Measurements from ENCODE around the gene KCNN3. TPM values are rescaled to one million over a fixed set of nuclear protein-coding genes. Genes with fewer than 3 reads are reported as not detected.

Gene KCNN3
- total RNA-seq, 1 experiment from 2014 or later: 0.03 TPM

GRCh38 chr1:154716614-154717527 lies 153.2 kb downstream of the KCNN3 start:
- in situ Hi-C loops (cut with HindIII; ENCODE audit: low pct_unique_long_range_greater_than_20kb, low sequenced_read_pairs): no loop called here
- no peak for DNase-seq (ENCODE audit: low read depth, low spot score)

DNA sequence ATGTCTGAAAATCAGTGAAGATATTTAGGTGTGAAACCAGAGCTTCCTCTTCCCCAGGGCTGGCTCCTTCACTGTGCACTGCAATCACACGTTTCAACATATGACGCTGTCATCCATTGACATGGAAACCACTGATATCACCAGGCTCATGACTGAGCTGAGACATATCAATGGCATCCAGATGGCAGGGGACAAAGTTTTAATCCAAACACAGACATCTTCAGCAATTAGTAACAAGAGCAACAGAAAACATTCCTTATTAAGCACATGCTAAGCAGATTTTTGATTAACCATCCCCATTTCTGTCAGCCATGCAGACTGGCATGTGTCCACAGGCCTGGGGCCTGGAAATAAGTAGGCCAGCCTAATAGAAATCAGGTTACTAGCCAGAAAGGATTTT lies 154.1 kb downstream of the KCNN3 start:
- no peak for DNase-seq (ENCODE audit: low read depth, low spot score)
- in situ Hi-C loops (cut with HindIII; ENCODE audit: low pct_unique_long_range_greater_than_20kb, low sequenced_read_pairs): no loop called here

GRCh38 chr1:154715385-154715784 lies 154.7 kb downstream of the KCNN3 start:
- in situ Hi-C loops (cut with HindIII; ENCODE audit: low pct_unique_long_range_greater_than_20kb, low sequenced_read_pairs): no loop called here
- no peak for DNase-seq (ENCODE audit: low read depth, low spot score)

- peak; percentile 73 for DNase-seq (ENCODE audit: low read depth, low spot score)
- in situ Hi-C loops (cut with HindIII; ENCODE audit: low pct_unique_long_range_greater_than_20kb, low sequenced_read_pairs): no loop called here
These were observed 155.4 kb downstream of the KCNN3 start for GRCh38 chr1:154714638-154715037.

- in situ Hi-C loops (cut with HindIII; ENCODE audit: low pct_unique_long_range_greater_than_20kb, low sequenced_read_pairs): no loop called here
- no peak for DNase-seq (ENCODE audit: low read depth, low spot score)
These were observed 155.9 kb downstream of the KCNN3 start for GRCh38 chr1:154714052-154714623.

DNA sequence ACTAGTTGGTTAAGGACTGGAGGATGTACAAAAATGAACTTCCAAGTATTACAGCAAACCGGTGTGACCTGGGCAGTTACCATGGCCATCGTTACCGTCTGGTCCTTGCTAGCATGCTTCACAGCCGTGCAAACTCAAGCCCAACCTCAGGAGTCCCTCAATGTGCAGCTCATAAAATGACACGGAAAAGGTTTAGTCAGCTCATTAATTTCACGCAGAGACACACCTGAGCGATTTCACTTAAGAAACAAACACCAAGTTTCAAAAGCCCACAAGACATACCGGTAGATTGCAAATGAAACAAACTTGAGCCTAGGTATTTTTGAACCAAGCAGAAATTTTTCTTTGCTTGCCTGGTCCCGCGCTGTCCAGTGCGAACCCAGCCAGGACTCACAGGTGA lies 157.1 kb downstream of the KCNN3 start:
- no peak for DNase-seq (ENCODE audit: low read depth, low spot score)
- in situ Hi-C loops (cut with HindIII; ENCODE audit: low pct_unique_long_range_greater_than_20kb, low sequenced_read_pairs): no loop called here

DNA sequence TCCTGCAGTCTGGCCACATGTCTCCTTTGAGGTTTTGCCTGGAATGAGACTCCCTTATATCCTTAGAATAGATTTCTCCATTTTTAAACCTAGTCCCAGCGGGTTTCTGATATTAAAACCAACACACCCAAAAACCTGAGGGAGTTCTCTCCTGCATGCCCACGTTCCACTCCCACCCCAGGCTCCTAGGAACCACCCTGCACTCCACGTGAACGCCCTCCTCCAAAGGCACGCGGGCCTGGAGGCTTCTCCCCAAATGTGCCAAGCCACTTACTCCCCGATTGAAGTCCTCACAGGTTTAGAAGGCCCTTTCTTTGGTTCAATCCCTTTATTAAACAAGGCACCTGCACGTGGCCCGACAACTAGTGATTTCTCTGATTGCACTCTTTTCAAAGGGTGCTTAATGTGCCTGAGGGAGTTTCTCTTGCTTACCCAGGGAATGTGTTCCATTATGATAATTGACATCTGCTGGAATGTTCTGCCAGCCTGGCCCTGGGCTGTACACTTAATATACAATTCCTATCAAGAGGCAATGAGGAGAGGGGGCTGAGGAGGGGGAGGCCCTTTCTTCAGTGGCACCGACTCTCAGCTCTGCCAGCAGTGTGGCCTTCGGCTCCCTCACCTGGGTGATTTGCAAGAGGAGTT lies 157.8 kb downstream of the KCNN3 start:
- in situ Hi-C loops (cut with HindIII; ENCODE audit: low pct_unique_long_range_greater_than_20kb, low sequenced_read_pairs): no loop called here
- no peak for DNase-seq (ENCODE audit: low read depth, low spot score)

DNA sequence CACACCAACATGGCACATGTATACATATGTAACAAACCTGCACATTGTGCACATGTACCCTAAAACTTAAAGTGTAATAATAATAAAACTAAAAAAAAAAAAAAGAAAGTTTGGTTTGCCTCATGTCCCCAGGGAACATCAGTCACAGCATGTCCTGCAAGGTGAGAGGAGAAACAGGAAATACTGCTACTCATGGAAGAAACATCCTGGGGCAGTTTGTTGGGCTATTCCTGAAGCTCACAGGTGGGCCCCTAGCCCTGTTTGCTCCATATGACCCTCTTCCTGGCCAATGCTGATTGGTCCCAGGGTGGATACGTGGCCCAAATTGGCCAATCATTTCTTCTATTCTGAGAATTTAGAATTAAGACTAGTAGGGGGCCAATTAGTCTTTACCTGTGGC lies 158.7 kb downstream of the KCNN3 start:
- in situ Hi-C loops (cut with HindIII; ENCODE audit: low pct_unique_long_range_greater_than_20kb, low sequenced_read_pairs): no loop called here
- DNase-seq (ENCODE audit: low read depth, low spot score): no peak

DNA sequence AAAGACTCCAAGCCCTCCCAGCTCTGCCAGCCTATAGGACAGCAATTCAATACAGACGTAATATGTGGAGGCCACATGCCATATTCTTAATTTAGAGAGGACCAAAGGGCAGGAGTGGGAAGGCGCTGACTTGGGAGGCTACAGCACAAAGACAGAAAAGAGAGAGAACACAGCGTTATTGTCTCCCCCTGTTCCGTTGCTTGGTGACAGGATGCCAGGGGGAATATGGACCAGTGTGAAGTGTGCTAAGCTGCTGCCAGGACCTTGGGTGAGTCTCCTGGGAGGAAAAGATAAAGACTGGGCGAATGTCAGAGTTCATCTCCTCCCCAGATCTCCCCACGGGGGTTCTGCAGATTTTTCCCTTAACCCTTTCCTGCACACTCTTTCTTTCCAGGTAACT lies 160.0 kb downstream of the KCNN3 start:
- in situ Hi-C loops (cut with HindIII; ENCODE audit: low pct_unique_long_range_greater_than_20kb, low sequenced_read_pairs): no loop called here
- DNase-seq (ENCODE audit: low read depth, low spot score): peak; percentile 66

GRCh38 chr1:154707901-154708463 lies 162.1 kb downstream of the KCNN3 start:
- in situ Hi-C loops (cut with HindIII; ENCODE audit: low pct_unique_long_range_greater_than_20kb, low sequenced_read_pairs): no loop called here
- no peak for DNase-seq (ENCODE audit: low read depth, low spot score)

DNA sequence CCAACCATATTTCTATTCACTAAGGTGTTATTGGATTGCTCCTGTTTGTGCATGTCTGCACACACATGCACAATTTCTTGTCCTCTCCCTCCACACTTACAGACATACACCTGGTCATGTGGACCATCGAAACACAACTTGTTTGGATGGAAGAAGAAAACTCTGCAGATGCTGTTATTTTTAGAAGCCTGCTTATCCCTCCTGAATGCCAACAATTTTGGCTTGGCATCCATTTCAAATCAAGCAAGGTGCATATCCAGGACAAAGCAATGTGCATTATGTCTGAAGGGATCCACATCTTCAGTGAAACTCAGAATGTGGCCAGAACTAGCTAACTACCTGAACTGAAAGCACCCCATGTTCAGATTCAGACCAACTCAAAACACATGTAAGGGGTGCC lies 163.2 kb downstream of the KCNN3 start:
- no peak for DNase-seq (ENCODE audit: low read depth, low spot score)
- in situ Hi-C loops (cut with HindIII; ENCODE audit: low pct_unique_long_range_greater_than_20kb, low sequenced_read_pairs): no loop called here

- in situ Hi-C loops (cut with HindIII; ENCODE audit: low pct_unique_long_range_greater_than_20kb, low sequenced_read_pairs): no loop called here
- no peak for DNase-seq (ENCODE audit: low read depth, low spot score)
These were observed 164.5 kb downstream of the KCNN3 start for GRCh38 chr1:154705544-154705943.

DNA sequence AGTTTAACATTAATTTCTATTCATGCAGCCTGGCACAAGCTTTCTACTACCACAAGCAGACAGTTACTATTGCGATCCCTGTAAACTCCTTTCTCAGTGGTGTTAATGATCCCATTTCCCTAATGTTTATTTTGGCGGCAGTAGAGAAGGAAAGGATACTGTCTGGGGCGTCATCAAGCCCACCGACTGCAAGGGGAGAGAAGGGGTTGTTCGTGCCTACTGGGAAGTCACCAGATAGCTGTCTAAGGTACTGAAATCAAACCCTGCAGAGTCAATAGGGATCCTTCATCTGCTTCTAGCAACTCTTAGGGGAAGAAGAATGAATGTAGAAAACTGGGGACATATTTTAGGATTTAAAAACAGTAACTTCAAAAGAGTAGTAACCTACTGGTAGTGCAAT lies 166.9 kb downstream of the KCNN3 start:
- DNase-seq (ENCODE audit: low read depth, low spot score): no peak
- in situ Hi-C loops (cut with HindIII; ENCODE audit: low pct_unique_long_range_greater_than_20kb, low sequenced_read_pairs): no loop called here

DNA sequence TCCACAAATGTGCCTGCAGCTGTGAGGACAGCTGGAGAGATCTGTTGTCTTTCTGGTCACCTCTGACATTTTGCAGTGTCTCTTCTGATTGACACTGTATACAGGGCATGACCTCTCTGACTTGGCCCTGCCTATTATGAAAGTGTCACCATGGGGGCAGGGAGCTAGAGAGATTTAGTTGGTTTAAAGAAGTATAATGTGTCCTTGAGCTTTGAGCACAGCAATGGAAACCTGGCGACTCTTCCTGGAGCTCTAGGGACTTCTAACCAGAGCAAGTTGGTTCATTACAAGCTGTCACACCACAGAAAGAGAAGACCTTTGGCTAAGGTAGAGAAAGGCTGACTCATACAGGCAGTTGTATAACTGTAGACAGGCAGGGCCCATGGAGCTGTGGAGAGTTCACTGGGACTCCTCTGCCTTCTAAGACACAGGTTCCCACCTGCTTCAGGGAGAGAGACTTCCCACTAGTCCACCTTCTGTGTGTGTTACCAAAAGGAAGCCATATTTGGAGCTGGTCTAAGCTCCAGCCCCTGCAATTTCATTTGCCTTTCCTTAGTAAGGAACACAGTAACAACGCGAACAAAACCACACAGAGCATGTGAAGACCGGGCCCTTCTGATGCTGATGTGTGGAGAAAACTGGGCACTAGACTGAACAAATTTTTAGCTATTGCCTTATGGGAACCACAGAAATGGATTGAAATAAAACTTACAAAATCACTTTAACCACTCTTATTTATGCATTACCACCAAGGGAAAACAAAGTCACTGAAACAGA lies 171.6 kb downstream of the KCNN3 start:
- in situ Hi-C loops (cut with HindIII; ENCODE audit: low pct_unique_long_range_greater_than_20kb, low sequenced_read_pairs): no loop called here
- DNase-seq (ENCODE audit: low read depth, low spot score): no peak

GRCh38 chr1:154697710-154698109 lies 172.4 kb downstream of the KCNN3 start:
- peak; percentile 62 for DNase-seq (ENCODE audit: low read depth, low spot score)
- in situ Hi-C loops (cut with HindIII; ENCODE audit: low pct_unique_long_range_greater_than_20kb, low sequenced_read_pairs): no loop called here

- in situ Hi-C loops (cut with HindIII; ENCODE audit: low pct_unique_long_range_greater_than_20kb, low sequenced_read_pairs): no loop called here
These were observed 173.6 kb downstream of the KCNN3 start for GRCh38 chr1:154696456-154696855.

DNA sequence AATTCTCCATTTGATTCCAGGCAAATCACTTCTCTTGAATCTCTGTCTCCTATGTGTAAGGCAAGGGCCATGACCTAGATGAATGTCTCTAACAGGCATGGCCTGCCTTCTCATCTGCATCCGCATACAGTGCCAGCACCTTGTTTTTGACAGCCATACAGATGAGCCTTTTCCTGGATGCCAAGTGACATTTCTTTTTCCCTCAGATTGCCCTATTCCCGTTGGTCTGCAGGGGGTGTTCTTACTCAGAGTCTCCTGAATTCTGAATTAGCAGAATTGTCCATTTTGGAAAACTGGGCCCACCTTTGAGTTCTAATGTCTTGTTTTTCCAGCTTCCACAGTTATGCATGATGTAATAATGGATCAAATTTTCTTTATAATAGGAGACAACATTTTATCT lies 174.1 kb downstream of the KCNN3 start:
- DNase-seq (ENCODE audit: low read depth, low spot score): peak; percentile 59
- in situ Hi-C loops (cut with HindIII; ENCODE audit: low pct_unique_long_range_greater_than_20kb, low sequenced_read_pairs): no loop called here

More at GRCh38 chr1:154696456-154696855, 173.6 kb downstream of the KCNN3 start:
- no peak for DNase-seq (ENCODE audit: low read depth, low spot score)

GRCh38 chr1:154694995-154695394 lies 175.1 kb downstream of the KCNN3 start:
- in situ Hi-C loops (cut with HindIII; ENCODE audit: low pct_unique_long_range_greater_than_20kb, low sequenced_read_pairs): no loop called here
- DNase-seq (ENCODE audit: low read depth, low spot score): no peak
